Suprapubic skin (tissue), 4 donors: ENCODE data around the gene FMNL1. TPM values are rescaled to one million over a fixed set of nuclear protein-coding genes. Genes with fewer than 3 reads are reported as not detected.

Experiments used
- DNase-seq, 2 donors: peaks; one replicate each; pipeline ENCODE4 v3.0.0-alpha.2; 2019; ENCODE audit warnings: low spot score in 2 of 2
- H3K27ac ChIP-seq: fragments of 200-600 bp; sonication (generic); one replicate; pipeline ENCODE4 v1.5.1; 2019
- H3K27me3 ChIP-seq: fragments of 200-600 bp; sonication (generic); one replicate; pipeline ENCODE4 v1.5.1; 2019
- H3K36me3 ChIP-seq: fragments of 200-600 bp; sonication (generic); one replicate; pipeline ENCODE4 v1.5.1; 2019
- H3K4me1 ChIP-seq: fragments of 200-600 bp; sonication (generic); one replicate; pipeline ENCODE4 v1.5.1; 2019
- H3K4me3 ChIP-seq: fragments of 200-600 bp; sonication (generic); one replicate; pipeline ENCODE4 v1.5.1; 2019; ENCODE audit warnings: mild to moderate bottlenecking
- H3K9me3 ChIP-seq: fragments of 200-600 bp; sonication (generic); one replicate; pipeline ENCODE4 v1.5.1; 2019
- EP300 ChIP-seq: sonication (generic); formaldehyde crosslinking; IDR thresholded peaks from one replicate; pipeline ENCODE4 v1.6.1; 2017; ENCODE audit warnings: antibody characterized with exemption
- POLR2A ChIP-seq, 2 donors: fragments of 450-650 bp; IDR thresholded peaks; one replicate each; pipeline ENCODE4 v1.6.1; 2017; ENCODE audit warnings: antibody characterized with exemption in 2 of 2, mild to moderate bottlenecking in 2 of 2, moderate library complexity in 2 of 2
- POLR2AphosphoS5 ChIP-seq, 3 donors: sonication (generic); formaldehyde crosslinking; IDR thresholded peaks; one replicate each; pipeline ENCODE4 v1.6.1; 2017; ENCODE audit warnings: antibody characterized with exemption in 3 of 3
- WGBS: methylation state at CpG from one replicate; pipeline ENCODE4 v1.1.5; 2018; 5-methylcytosine and 5-hydroxymethylcytosine counted together
- total RNA-seq, 4 donors: library from RNA; depleted of rRNA; stranded (reverse); fragments of >200 nt; gene quantifications; one replicate each; pipeline ENCODE4 v1.1.0, GENCODE V29; 2016
- TF ChIP-seq, protein P1 (sequence below), 2 donors: fragments of 200-600 bp in 1 of 2; fragments of 450-650 bp in 1 of 2; sonication (generic) in 1 of 2; IDR thresholded peaks; one replicate each; pipeline ENCODE4 v1.5.1; 2016 to 2019; ENCODE audit warnings: antibody characterized with exemption in 2 of 2, mild to moderate bottlenecking in 1 of 2, moderate library complexity in 1 of 2

FMNL1 gene
- total RNA-seq, 4 donors from 2014 or later = 5.9 to 14.6 (median 8.0) TPM

DNA sequence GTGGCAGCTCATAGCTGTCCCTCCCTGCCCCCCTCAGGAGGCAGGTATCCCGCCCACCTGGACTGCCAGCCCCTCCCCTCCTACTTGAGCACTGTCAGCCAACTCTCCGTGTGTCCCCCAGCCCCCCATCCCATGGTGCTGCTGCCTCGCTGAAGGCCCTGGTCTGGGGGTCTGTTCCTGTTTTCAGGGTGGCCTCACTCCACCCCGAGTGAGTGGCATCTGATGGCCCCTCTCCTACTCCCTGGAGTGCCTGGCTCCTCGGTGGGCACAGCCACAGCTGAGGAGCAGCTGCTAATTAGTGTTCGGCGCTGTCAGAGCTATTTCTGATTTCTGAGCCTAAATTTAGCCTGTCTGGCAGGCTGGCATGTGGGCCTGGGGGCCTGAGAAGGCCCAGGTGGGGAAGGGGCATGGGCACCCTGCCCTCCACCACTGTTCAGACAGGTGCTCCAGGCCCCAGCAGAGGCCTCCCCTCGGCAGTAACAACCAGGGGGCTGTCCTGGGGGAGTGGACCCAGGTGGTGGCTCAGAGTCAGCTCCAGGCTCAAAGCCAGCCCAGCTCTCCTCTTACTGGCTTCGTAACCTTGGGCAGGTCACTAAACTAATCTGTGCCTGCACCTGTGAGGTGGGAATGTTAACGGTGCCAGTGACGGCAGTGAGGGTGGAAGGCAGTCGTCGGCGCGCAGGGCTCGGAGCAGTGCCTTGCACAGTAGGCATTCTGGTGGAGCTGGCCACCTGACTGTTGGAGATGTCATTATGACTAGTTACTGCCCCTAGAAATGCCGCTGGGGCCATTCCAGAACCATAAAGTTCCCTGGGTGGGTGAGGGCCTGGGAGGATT lies 6.5 kb downstream of the FMNL1 start:
- Histone ChIP-seq H3K27me3 (no peaks in the 10 kb centered on the region), H3K9me3 (no peaks in the 10 kb centered on the region), H3K27ac (peak overlapping the region; percentile 79), H3K4me3 (peak overlapping the region; percentile 11), H3K4me1 (peaks cover 78% of the 10 kb centered on the region), H3K36me3 (no peaks in the 10 kb centered on the region)
- TF ChIP-seq POLR2A (IDR thresholded peaks at IDR 0.05) (no peak), EP300 (no peak), POLR2AphosphoS5 (IDR thresholded peaks at IDR 0.05) (no peak)
- TF ChIP-seq, protein P1, sequence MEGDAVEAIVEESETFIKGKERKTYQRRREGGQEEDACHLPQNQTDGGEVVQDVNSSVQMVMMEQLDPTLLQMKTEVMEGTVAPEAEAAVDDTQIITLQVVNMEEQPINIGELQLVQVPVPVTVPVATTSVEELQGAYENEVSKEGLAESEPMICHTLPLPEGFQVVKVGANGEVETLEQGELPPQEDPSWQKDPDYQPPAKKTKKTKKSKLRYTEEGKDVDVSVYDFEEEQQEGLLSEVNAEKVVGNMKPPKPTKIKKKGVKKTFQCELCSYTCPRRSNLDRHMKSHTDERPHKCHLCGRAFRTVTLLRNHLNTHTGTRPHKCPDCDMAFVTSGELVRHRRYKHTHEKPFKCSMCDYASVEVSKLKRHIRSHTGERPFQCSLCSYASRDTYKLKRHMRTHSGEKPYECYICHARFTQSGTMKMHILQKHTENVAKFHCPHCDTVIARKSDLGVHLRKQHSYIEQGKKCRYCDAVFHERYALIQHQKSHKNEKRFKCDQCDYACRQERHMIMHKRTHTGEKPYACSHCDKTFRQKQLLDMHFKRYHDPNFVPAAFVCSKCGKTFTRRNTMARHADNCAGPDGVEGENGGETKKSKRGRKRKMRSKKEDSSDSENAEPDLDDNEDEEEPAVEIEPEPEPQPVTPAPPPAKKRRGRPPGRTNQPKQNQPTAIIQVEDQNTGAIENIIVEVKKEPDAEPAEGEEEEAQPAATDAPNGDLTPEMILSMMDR (IDR thresholded peaks at IDR 0.05) = no peak
- peak in 1 of 2 donors; percentile 60 for DNase-seq
- 62% methylated on average over 14 of the region's 17 CpGs for WGBS

DNA sequence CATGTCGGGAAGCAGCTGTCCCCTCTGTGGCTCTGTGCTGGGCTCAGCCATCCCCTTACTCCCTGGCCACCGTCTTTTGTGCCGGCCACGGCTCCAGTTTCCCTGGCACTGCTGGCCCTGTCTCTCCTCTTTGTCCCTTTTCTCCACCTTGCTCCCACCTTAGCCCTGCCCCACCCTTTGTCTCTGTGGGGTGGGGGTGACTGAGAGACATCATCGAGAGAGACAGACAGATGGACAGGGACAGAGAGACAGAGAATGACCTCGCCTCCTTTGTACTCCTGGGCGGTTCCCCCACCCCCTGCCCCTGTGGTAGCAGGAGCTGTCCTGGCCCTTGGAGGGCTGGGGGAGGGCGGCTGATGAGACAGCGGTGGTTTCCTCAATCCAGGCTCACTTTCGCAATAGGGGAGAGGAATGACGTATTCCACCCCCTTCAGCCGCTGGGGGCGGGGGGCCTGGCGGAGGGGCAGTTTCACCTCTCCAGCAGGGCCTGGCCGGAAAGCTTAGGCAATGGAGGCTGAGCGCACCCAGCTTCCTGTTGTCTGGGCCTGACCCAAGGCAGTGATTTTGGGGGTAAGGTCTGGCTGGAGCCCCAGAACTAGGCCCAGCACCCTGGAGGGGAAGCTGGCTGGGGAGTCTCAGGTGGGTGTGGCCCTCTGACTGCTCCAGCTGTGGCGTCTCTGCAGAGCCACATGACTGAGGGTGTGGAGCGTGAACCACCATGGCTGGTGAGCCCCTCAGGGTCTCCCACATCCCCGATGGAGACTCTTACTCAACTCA lies 7.3 kb downstream of the FMNL1 start:
- DNase-seq = peak; percentile 94 to 96
- peak in 1 of 2 donors; percentile 15 for TF ChIP-seq POLR2A (IDR thresholded peaks at IDR 0.05)
- no peak for TF ChIP-seq EP300
- TF ChIP-seq POLR2AphosphoS5 (IDR thresholded peaks at IDR 0.05) = peak in 2 of 3 donors; percentile 65 to 67
- 43% methylated on average over 17 of the region's 19 CpGs for WGBS
- Histone ChIP-seq H3K27ac (peak overlapping the region; percentile 79), H3K4me3 (peak overlapping the region; percentile 11), H3K36me3 (no peaks in the 10 kb centered on the region), H3K4me1 (peaks cover 71% of the 10 kb centered on the region), H3K27me3 (no peaks in the 10 kb centered on the region), H3K9me3 (no peaks in the 10 kb centered on the region)

DNA sequence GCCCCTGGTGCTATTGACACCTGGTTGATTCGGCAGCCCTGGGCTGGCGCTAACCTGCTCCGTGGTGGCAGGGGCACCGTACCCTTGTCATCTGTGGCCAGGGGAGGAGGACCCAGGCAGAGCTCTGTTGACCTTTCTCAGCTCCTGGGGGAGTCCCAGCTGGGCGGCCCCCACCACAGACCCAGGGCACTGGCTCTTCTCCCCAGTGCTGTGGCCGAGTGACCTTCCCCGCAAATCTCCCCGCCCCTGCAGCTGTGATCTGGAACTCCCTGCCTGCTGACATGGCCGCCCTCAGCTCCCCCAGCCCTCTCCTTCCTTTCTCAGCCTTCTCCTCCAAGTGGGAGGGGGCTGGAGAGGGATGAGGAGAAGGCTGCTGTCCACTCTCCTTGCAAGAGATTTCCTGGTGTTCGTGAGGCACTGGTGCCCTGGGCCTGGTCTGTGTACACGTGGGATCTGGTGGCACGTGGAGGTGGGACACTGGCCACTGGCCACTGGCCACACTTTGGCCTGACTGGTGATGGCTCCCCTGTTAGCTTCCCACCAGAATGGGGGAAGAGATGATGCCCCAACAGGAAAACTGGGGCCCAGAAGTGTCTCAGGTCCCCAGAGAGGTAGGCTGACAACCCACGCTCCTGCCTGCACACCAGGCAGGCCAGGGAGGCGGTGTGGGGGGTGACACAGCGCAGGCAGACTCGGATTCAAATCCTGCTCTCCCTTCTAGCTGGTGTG lies 8.2 kb downstream of the FMNL1 start:
- H3K9me3 ChIP-seq = no peaks in the 10 kb centered on the region
- no peak for DNase-seq
- H3K27me3 ChIP-seq = no peaks in the 10 kb centered on the region
- WGBS = 67% methylated on average over 9 of the region's 16 CpGs
- no peak overlapping the region for H3K4me3 ChIP-seq
- TF ChIP-seq POLR2A (IDR thresholded peaks at IDR 0.05) = no peak
- TF ChIP-seq EP300 = no peak
- TF ChIP-seq POLR2AphosphoS5 (IDR thresholded peaks at IDR 0.05) = no peak
- TF ChIP-seq, protein P1 (IDR thresholded peaks at IDR 0.05) = no peak
- H3K27ac ChIP-seq = peak overlapping the region; percentile 79
- H3K4me1 ChIP-seq = peaks cover 66% of the 10 kb centered on the region
- no peaks in the 10 kb centered on the region for H3K36me3 ChIP-seq

DNA sequence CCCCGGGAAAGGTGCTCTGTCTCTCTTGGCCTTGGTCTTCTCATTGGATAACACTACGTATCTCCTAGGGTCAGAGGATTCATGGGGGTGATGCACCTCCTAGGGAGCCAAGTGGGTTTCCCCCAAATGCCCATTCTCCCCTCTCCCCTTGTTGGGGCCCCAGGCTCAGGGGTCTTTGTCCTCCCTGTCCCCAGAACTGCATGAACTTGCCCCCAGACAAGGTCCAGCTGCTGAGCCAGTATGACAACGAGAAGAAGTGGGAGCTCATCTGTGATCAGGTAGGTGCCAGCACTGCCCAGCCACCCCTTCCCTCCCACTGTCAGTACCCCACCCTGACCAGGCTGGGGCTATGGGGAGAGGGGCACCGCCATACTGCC lies 8.7 kb downstream of the FMNL1 start:
- peak overlapping the region; percentile 79 for H3K27ac ChIP-seq
- 90% methylated on average over 3 of the region's 4 CpGs for WGBS
- TF ChIP-seq POLR2A (IDR thresholded peaks at IDR 0.05) (no peak), POLR2AphosphoS5 (IDR thresholded peaks at IDR 0.05) (no peak), EP300 (no peak)
- TF ChIP-seq, protein P1 (IDR thresholded peaks at IDR 0.05) = no peak
- H3K4me3 ChIP-seq = no peak overlapping the region
- H3K9me3 ChIP-seq = no peaks in the 10 kb centered on the region
- no peaks in the 10 kb centered on the region for H3K27me3 ChIP-seq
- H3K36me3 ChIP-seq = no peaks in the 10 kb centered on the region
- no peak for DNase-seq
- H3K4me1 ChIP-seq = peaks cover 62% of the 10 kb centered on the region

DNA sequence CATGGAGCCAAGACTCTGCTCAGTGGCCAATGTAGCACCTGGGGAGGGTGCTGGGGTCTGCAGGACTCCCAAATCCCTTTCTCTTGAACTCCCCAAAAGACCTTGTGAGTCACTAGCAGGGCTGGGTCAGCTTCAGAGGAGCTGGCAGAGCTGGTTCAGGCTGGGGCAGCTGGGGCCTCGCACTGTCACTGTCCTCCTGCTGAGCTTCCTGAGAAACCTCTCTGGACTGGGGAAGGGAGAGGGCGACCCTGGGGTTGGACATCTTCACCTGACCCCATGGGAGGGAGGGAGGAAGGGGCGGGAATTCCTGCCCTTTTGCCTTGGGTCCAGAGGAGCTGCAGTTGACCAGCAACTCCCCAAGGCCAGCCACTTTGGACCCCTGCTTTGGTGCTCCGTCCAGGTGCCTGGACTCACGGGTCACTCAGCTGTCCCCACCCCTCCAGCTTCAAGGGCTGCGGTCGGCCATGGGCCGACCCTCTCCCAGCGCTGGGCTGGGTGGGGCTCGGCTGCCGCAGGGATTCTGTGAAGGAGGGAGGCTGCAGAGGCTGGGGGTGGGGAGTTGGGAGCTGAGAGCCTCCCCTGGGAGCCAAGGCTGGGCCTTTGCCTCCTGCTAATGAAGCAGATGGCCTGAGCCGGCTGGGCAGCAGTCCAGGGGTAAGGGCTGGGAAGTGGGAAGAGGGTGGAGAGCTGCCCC lies 9.2 kb downstream of the FMNL1 start:
- no peak for DNase-seq
- H3K27me3 ChIP-seq = no peaks in the 10 kb centered on the region
- H3K36me3 ChIP-seq = no peaks in the 10 kb centered on the region
- H3K9me3 ChIP-seq = no peaks in the 10 kb centered on the region
- H3K4me1 ChIP-seq = peaks cover 57% of the 10 kb centered on the region
- no peak overlapping the region for H3K4me3 ChIP-seq
- TF ChIP-seq POLR2A (IDR thresholded peaks at IDR 0.05) = no peak
- no peak for TF ChIP-seq EP300
- TF ChIP-seq, protein P1 (IDR thresholded peaks at IDR 0.05) = no peak
- no peak for TF ChIP-seq POLR2AphosphoS5 (IDR thresholded peaks at IDR 0.05)
- H3K27ac ChIP-seq = peak overlapping the region; percentile 79
- WGBS = 48% methylated on average over 6 of the region's 12 CpGs
